Epidermal melanocyte (primary cell): ENCODE measurements around the gene FHIT.

Experiments
- DNase-seq: peaks from one replicate; pipeline ENCODE4 v3.0.0; 2011; ENCODE audit warnings: low spot score; ENCODE audit not compliant: insufficient read length

FHIT gene

DNA sequence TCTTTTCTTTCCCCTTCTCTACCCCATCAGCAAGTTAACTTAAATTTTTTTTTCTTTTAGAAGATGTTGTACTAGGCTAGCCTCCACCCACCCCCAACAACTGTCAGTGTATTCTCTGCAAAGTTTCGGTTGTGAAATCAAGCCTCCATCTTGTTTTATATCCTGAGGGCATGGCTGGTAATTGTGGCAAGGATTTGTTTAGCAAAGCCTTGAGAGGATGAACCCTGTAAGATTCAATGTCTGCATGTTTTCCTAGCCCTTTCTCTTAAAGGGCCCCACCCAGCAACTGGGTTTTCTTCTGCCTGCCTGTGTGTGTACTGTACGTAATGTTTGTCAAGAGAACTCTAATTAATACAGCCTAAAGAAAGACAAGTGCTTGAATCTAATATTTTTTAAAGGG is 475.3 kb downstream of the FHIT start:
- DNase-seq = no peak

DNA sequence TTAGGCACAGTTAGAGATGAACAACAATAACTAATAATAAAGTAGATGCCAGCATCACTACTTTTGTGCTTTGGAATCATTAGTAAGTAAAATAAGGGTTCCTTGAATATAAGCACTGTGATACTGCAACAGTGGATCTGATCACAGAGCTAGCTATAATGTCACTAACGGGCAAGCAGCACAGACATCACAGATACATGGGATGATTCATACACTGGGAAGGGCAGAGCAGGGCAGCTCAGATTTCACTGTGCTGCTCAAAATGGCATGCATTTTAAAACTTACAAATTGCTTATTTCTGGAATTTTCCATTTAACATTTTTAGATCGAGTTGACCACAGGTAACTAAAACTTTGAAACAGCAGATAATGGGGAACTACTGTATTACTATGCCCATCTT is 476.6 kb downstream of the FHIT start:
- DNase-seq = no peak

DNA sequence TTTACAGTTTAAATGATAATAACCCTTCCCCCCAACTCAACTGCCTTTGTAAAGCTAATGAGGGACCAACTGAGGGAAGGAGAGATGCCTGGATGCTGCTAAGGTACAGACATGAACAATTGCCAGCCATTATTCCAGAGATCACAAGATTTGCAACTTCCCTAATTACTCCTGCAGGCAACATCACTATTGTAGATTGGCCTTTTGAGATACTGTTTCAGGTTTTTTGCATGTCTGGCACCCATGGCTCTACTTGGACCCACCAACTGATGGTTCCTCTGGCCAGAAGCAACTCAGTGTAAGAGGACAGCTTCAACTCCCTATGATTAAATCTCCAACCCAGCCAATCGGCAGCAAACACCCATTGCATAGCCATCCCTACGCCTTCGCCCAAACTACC is 478.7 kb downstream of the FHIT start:
- DNase-seq = no peak

DNA sequence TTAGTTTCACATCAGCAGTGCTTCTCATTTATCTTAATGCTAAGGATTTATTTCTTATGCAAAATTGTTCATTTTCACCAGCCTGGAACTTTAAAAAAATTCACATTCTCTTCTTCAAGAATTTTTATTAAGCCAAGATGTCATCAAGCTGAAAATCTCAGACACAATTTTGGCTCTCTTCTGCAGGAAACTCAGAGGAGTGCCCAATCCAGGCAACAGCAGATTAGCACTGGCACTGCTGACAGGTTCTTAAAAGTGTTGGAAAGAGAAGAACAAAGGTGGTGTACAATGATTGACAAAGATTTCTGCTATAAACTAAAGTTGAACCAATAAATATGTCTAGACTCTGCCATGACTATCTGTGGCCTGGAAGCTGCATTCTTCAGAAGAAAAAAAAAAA is 479.5 kb downstream of the FHIT start:
- DNase-seq = no peak

DNA sequence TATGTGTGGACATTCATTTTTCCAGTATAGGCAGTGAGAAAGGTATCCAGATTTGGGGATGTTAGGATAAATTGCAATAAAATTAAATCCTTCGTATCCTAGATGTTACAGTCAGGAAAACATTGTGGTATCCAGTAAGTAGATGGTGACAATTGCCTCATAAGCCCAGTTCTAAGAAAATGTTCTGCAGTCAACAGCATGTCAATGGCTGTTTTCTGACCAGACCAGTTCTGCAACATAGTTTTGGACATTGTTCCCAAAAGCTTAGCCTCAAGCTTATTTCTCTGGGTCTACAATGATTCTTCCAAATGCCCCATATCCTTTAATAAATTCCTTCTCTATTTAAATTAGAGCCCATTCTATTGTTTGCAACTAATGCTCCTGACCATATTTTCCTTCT is 480.7 kb downstream of the FHIT start:
- no peak for DNase-seq

DNA sequence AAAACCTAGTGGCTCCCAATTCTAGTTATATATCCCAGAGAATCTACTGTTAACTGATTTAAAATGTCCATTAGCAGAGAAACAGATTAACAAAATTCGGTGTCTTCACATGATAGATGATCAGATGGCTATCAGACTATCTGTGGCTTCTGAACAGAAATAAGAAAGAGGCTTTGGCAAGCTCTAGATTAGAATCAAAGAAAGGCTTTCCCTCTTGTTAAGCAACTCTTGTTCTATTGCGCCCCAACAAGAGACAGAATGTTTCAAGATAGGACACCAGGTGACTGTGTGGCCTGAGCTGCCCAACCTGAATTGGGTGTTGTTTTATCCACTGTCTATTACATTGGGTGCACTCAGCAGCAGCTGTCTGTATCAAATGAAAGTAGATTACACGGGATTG is 483.7 kb downstream of the FHIT start:
- no peak for DNase-seq

DNA sequence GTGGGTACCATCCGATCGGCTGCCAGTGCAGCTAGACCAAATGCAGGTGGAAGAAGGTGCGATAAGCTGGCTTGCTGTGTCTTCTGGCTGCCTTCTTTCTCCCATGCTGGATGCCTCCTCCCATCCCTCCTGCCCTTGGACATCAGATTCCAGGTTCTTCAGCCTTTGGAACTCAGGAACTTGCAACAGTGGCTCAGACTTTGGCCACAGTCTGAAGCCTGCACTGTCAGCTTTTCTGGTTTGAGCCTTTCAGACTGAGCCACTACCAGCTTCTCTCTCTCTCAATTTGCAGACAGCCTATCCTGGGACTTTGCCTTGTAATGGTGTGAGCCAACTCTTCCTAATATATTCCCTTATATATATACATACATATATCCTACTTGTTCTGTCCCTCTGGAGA is 485.5 kb downstream of the FHIT start:
- DNase-seq = no peak

DNA sequence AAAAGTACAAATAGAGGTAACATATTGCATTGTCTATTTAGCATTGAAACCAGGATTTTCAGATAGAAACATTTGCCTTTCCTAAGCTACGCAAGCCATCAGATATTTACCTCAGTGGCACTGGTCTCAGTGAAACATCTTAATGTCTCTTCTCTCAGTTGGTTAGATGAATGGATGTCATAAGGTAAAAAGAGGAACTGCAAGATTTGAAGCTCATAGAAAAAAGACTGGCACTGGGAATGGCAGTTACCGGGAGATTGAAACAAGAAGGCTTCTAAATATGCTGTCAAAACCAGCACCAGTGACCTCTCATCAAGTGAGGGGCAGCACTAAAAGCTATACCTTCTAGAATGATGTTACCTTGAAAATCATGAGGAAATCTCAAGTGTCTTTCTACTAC is 486.4 kb downstream of the FHIT start:
- no peak for DNase-seq

DNA sequence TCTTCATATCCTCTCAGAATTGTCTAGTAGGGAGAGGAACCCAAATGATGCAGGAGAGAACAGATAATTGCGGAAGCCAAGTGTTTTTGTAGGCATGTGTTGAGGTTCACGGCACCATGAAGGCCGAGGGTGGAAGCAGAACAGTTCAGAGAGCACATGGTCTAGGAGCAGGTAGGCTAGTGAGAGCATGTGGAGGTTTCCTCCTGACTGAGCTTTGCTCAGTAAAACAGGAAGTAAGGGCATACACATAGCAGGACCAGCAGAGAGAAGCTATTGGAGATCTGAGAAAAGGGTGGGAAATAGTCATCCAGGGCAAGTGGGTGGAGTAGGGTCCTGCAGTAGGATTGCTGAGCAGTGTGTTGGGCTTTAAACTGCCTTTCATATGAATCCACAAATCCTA is 491.1 kb downstream of the FHIT start:
- no peak for DNase-seq

DNA sequence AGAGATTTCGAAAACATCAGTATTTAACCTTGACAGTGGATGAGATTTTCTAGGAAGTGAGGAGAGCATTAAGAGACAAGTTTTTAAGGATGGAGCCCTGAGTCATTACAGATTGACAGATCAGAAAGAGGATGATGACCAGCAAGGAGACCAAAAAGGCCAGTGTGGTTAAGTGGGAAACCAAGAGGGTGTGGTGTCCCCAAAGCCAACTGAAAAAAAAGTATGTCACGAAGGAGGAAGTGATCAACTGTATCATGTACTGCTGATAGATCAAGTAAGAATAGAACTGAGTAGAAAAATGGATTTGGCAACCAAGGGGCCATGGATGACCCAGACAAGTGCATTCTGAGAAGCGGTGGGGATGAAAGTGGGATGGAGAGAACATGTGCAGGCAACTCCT is 491.8 kb downstream of the FHIT start:
- no peak for DNase-seq

DNA sequence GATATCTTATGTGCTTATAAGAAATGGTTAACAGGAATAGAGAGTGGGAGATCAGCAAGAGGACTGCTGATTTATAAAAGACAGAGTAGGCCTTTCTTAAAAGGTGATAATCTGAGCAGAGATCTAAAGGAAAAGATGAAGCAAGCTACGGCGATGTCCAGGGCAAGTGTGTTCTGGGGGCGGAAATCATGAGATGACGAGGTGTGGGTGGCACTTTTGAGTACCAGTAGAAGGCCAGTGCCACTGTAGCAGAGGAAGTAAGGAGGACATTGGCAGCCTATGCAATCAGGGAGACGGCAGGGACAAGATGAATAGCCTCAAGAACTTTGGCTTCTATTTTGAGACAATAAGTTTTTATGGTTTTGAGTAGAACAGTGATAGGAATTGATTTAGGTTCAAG is 492.4 kb downstream of the FHIT start:
- DNase-seq = no peak

DNA sequence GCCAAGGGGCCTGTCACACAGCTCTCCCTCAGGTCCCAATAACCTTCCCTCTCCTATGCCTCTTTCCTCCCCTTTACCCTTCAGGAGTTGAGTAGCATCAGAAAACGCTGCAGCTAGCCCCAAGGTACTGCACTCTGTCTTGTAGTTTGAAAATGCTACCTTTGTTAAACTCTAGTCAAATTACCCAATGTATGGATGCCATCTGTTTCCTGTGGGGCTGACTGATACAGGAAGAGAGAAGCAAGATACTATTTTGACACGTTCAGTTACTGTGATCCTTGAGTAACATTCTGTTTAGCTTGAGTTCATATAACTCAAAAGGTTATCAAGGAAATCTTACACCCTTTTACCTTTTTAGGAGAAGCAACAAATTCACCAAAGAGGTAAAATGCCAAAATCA is 493.1 kb downstream of the FHIT start:
- DNase-seq = no peak

DNA sequence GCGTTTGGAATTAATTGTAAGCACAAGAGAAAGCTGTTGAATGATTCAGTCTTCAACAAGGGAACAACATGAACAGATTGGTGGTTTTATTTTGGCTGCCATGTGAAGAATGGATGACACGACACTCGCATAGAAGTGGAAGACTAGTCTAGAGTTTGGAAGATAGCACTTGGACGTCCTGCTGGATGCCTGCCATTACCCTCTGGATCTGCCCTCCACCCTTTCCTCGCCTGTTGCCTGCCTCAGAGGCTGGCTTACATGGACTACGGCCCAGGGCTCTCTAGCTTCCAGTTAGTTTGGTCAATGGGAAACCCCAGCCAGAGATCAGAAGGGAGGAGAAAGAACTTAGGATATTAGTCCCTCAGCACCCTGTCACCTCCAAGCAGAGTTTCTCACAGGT is 493.5 kb downstream of the FHIT start:
- no peak for DNase-seq

DNA sequence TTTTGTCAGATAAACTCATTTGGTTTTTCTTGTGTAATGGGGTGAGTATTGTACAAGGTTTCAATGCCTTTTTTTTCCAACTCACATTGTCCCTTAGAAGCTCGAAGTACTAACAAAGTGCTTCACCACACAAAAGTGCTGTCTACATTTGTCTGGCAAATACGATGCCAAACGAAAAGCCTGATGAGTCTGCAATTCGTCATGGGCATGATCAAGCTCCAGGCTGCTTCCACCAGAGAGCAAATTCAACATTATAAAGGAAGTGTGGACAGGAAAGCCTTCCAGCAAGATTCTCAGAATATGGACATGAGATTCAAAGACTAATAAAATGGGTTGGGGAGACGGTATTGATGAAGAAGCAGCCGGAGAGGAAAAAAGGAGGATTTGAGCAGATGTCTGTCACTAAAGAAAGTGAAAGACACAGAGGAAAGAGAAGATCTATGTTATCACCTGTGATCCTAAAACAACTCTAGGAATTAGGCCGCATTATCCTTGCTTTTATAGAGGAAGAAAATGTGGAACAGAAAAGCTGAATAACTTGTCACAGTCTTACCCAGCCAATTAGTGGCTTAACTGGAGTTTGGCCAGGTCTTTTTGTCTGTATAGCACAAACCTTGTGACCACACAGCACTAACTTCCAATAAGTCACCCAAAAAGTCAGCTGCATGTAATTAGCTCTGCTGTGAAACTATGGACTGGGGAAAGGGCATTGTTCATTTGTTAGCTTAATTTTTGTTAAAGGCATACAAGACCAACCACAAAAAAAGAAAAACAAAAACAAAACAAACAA is 494.8 kb downstream of the FHIT start:
- DNase-seq = no peak

DNA sequence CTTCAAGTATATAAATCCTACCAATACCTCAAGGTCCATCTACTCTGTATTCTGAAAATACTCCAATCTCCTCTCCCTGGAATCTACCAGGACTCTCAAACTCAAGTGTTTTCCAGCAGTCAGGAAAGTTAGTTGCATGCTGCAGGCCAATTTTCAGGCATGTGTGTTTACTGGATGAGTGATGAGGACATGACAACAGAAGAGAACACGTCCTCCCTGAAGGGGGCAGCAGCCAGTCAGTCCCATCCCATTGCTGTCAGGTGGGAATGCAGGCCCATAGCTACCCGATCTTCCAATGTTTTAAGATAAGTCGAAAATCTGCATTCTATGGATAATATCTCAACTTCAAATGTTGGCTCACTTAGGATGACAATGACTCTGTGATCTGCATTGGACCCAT is 496.2 kb downstream of the FHIT start:
- DNase-seq = no peak

DNA sequence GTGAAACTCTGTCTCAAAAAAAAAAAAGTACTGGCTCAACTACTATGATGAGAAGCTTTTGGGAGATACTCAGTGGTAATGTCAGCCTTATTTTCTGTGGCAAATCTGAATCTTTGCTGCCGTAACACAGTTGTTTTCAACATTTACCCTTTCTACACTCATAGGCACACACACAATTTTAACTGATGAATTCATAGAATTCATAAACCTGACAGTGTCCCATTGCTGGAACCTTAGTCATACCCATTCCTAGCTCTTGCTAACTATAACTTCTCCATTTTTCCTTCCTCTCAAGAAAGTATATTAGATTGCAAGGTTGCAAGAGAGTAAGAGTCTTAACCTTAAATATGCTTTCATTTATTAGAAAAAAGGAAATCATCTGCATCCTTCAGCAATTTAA is 496.6 kb downstream of the FHIT start:
- DNase-seq = no peak

DNA sequence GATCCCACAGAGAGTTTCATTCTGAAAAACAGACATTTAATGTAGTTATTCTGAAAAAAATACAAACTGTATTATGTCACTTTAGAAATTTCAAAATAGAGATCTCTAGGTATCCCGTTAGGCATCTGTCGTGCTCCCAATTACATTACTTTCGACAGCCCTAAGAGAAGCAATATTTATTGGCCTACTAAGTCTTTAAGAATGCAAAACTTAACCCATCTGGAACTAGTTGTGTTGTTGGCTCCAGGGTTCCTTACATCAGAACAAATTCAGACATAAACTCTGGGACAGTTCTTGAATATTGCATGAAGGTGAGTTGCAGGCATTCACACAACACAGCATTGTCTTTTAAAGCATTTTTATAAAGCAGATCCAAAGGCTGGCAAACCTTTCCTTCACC is 498.4 kb downstream of the FHIT start:
- no peak for DNase-seq

DNA sequence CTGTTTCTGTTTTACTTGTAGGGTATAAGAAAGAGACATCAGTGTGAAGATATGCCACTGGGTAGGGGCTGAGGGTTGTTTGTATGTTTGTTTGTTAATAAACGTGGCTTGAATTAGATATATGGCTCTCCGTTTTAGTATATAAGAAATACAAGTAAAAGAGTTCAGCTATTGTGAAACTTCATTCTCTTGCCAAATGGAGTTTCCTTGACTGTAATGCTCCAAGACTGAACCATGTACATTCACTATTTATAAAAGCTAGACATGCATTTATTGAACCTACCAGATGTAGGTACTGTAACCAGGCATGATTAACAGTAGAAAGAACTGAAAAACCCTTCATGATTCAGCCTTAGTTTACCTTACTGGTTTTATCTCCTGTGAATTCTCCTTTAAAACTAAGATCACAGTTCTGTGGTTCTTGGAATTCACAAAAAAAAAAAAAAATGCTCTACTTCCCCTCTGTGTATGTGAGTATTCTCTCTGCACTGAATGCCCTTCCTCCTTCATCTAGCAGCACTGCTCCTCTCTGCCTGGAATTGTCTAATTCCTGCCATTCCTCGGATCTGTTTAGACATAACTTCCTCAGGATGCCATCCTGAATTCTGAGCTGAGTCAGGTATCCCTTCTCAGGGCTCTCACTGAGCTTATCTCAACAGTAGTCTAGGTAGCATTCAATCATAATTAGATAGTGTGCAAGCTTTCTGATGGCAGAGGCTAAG is 504.4 kb downstream of the FHIT start:
- no peak for DNase-seq

DNA sequence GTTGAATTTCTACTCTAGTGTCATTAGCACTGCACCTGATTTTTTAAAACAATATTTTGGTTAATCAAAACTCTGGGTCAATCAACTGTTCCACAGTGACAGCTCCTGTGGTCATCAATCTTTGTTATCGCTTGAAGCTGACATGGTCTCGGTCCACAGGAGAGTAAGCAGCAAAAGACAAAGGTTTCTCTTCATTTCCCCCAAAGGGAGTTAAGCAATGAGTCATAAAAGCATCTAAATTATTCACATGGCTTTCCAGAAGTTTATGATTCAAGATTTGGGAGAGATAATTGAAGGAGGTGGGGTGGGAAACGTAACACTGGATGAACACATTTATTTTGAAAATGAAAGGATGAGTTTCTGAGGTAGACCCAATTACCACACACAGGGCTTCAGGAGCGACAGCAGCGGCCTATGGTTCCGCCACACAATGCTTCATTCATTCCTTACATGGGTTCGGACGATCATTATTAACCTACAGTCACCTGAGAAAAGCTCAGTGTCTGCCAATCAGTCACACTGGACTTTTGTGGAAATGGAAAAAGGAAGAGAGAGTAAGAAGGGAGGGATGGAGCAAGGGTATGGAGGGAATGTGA is 505.1 kb downstream of the FHIT start:
- DNase-seq = no peak

DNA sequence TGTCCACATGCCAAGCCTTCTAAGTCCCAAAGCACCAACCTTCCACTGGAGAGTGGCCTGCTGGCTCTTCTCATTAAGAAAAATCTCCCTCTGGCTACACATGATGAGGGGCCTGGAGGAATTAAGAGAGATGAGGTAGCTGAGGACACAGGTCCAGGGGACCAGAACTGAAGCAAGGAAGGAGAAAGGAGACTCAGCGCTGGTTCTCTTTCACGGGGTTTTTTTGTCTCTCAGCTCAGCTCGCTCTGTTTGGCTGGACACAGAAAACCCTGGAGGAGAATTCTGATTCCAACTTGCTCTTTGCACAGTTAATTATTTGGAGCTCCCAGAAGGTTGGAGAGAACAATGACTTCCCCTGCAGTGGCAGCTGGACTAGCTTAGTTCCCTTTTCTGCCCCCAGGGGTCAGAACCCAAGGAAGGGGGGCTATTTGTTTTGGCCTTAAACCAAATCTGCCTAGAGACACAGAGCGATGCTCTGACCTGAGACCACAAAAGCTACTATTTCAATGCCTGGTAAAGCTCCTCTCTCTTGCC is 507.6 kb downstream of the FHIT start:
- DNase-seq = no peak

DNA sequence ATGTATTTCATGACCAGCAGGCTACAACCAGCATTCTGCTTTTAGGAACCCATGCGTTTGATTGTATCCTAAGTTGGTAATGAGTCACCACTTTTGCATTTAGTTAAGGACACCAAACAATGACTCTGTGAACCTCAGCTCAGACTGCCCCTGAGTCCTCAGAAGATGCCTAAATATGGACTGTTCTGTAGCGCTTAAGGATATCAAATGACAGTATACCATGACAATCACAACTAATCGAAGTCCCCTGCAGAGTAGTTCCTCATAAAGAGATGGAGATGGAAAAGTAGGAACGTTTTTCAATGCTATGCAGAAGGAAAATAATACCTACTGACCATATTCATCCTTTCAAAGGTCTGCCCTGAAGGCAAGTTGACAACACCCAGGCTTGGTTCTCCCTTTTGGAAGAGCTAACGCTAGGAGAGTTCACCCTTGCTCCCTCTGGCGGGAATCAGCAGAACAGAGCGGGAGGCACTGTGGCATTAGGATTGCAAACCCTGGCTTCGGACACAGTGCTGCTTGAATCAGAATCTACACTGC is 508.6 kb downstream of the FHIT start:
- DNase-seq = no peak
